NB4 (cell line): Measurements from ENCODE around the gene SYNDIG1.

Source experiments
- DNase-seq: peaks from one replicate; pipeline ENCODE4 v3.0.0; 2010; ENCODE audit warnings: low read depth
- H3K4me3 ChIP-seq: one replicate; pipeline ENCODE4 v1.5.1; 2011; ENCODE audit warnings: mild to moderate bottlenecking, low read depth, low read length, moderate library complexity
- CTCF ChIP-seq: IDR thresholded peaks from one replicate; pipeline ENCODE4 v1.5.1; 2012; ENCODE audit warnings: low read depth, low read length
- MAX ChIP-seq: IDR thresholded peaks from 2 replicates; pipeline ENCODE4 v1.6.1; 2011; ENCODE audit warnings: low read depth, low read length
- MYC ChIP-seq: IDR thresholded peaks from 2 replicates; pipeline ENCODE4 v1.6.1; 2011; ENCODE audit warnings: low read depth, low read length
- POLR2A ChIP-seq: IDR thresholded peaks from 2 replicates; pipeline ENCODE4 v1.6.1; 2011; ENCODE audit warnings: mild to moderate bottlenecking; ENCODE audit not compliant: insufficient read length; ENCODE audit errors: extremely low read depth

The SYNDIG1 gene

GRCh38 chr20:24492698-24493097, 23.3 kb downstream of the SYNDIG1 start:
- no peak for TF ChIP-seq CTCF
- TF ChIP-seq POLR2A = no peak
- no peak for TF ChIP-seq MYC
- no peak for TF ChIP-seq MAX
- no peak overlapping the region for H3K4me3 ChIP-seq
- DNase-seq = no peak

GRCh38 chr20:24493181-24493580, 23.8 kb downstream of the SYNDIG1 start:
- no peak for DNase-seq

GRCh38 chr20:24493661-24494459, 24.4 kb downstream of the SYNDIG1 start:
- TF ChIP-seq MYC (no peak), MAX (no peak), CTCF (no peak), POLR2A (no peak)
- no peak overlapping the region for H3K4me3 ChIP-seq
- DNase-seq = no peak

More at GRCh38 chr20:24493181-24493580, 23.8 kb downstream of the SYNDIG1 start:
- TF ChIP-seq MAX (no peak), MYC (no peak), POLR2A (no peak), CTCF (no peak)
- no peak overlapping the region for H3K4me3 ChIP-seq

GRCh38 chr20:24494460-24494920, 25.1 kb downstream of the SYNDIG1 start:
- no peak for DNase-seq
- TF ChIP-seq MAX (no peak), MYC (no peak), CTCF (no peak), POLR2A (no peak)
- H3K4me3 ChIP-seq = no peak overlapping the region

GRCh38 chr20:24495266-24495665, 25.8 kb downstream of the SYNDIG1 start:
- DNase-seq = no peak
- H3K4me3 ChIP-seq = no peak overlapping the region
- TF ChIP-seq POLR2A (no peak), MYC (no peak), CTCF (no peak), MAX (no peak)
